Panc1 (cell line): ENCODE data around the gene EMP2. TPM values are rescaled to one million over a fixed set of nuclear protein-coding genes. Genes with fewer than 3 reads are reported as not detected.

Experiments used
- ATAC-seq: fragments of 200-7000 bp; cut with Tn5 transposase; 2 replicates; pipeline ENCODE4 v1.9.1; 2020; ENCODE audit warnings: mild to moderate bottlenecking, moderate library complexity
- BruUV-seq: library from RNA; stranded (reverse); fragments of 400-500 nt; replicated peaks from 2 replicates; lab custom pipeline; 2021; lab: Mats Ljungman, UMichigan
- CTCF ChIA-PET: fragments of 300-600 bp; sonication (Branson Sonifier 250); formaldehyde crosslinking; loops from one replicate; lab custom pipeline; 2022; ENCODE audit warnings: antibody characterized with exemption; lab: Charles Lee
- POLR2A ChIA-PET: fragments of 300-600 bp; sonication (Branson Sonifier 250); formaldehyde crosslinking; loops from one replicate; lab custom pipeline; 2022; ENCODE audit warnings: antibody characterized with exemption; lab: Charles Lee
- DNase-seq: peaks from one replicate; pipeline ENCODE4 v3.0.0-alpha.2; 2010; ENCODE audit warnings: low read depth, low spot score
- H3K27ac ChIP-seq: 2 replicates; pipeline ENCODE4 v1.5.1; 2011; ENCODE audit warnings: mild to moderate bottlenecking, low read length, inconsistent platforms
- H3K27me3 ChIP-seq: fragments of 200-500 bp; sonication (Bioruptor generic); 2 replicates; pipeline ENCODE4 v1.6.0; 2014; ENCODE audit warnings: low read length, inconsistent platforms; ENCODE audit not compliant: control insufficient read depth, insufficient read depth
- H3K36me3 ChIP-seq: fragments of 200-500 bp; sonication (Bioruptor generic); 2 replicates; pipeline ENCODE4 v1.5.1; 2014; ENCODE audit warnings: inconsistent platforms, mild to moderate bottlenecking, low read length, moderate library complexity; ENCODE audit not compliant: control insufficient read depth, insufficient read depth
- H3K4me1 ChIP-seq: 2 replicates; pipeline ENCODE4 v1.5.1; 2011; ENCODE audit warnings: inconsistent platforms, mild to moderate bottlenecking, low read length, moderate library complexity; ENCODE audit not compliant: control insufficient read depth, insufficient read depth
- H3K4me3 ChIP-seq, 2 experiments: 2 replicates each; pipeline ENCODE4 v1.5.1; 2011 to 2012; ENCODE audit warnings: low read depth in 2 of 2, low read length in 2 of 2, mild to moderate bottlenecking in 2 of 2, inconsistent platforms in 1 of 2, moderate library complexity in 1 of 2
- H3K9me3 ChIP-seq: fragments of 200-500 bp; sonication (Bioruptor generic); 2 replicates; pipeline ENCODE4 v1.5.1; 2014; ENCODE audit warnings: low read depth, mild to moderate bottlenecking, inconsistent platforms, low read length, moderate library complexity; ENCODE audit not compliant: control insufficient read depth, insufficient read depth
- CTCF ChIP-seq: fragments of 450-650 bp; IDR thresholded peaks from 2 replicates; pipeline ENCODE4 v1.5.1; 2017; ENCODE audit warnings: mild to moderate bottlenecking
- POLR2AphosphoS5 ChIP-seq: IDR thresholded peaks from 2 replicates; pipeline ENCODE4 v1.6.1; 2012; ENCODE audit warnings: mild to moderate bottlenecking, low read depth, low read length, moderate library complexity
- REST ChIP-seq, 2 experiments: IDR thresholded peaks; 2 replicates each; pipeline ENCODE4 v1.6.1; 2011 to 2012; ENCODE audit warnings: low read depth in 2 of 2, control low read depth in 1 of 2, low read length in 1 of 2, mild to moderate bottlenecking in 1 of 2, moderate library complexity in 1 of 2; ENCODE audit not compliant: insufficient read depth in 1 of 2
- SIN3A ChIP-seq: IDR thresholded peaks from 2 replicates; pipeline ENCODE4 v1.6.1; 2012; ENCODE audit warnings: low read depth, mild to moderate bottlenecking, low read length, moderate library complexity, borderline replicate concordance; ENCODE audit not compliant: insufficient read depth
- TCF7L2 ChIP-seq: IDR thresholded peaks from 2 replicates; pipeline ENCODE4 v1.6.1; 2011; ENCODE audit warnings: mild to moderate bottlenecking, low read depth, low read length, inconsistent platforms
- in situ Hi-C: cut with HindIII; loops from 2 replicates; pipeline ENCODE4 v1.10.0; 2016; ENCODE audit warnings: low sequenced_read_pairs, low pct_unique_long_range_greater_than_20kb
- intact Hi-C: fragments of 100-400 bp; cut with micrococcal nuclease; formaldehyde crosslinking; loops from one replicate; pipeline ENCODE4 v1.10.0; 2022; ENCODE audit not compliant: unreplicated experiment
- total RNA-seq: library from RNA; stranded (reverse); gene quantifications from one replicate; pipeline ENCODE4 v1.2.1, GENCODE V29; 2021; ENCODE audit not compliant: unreplicated experiment

Gene EMP2
- total RNA-seq, 1 experiment from 2014 or later = 13.8 TPM

GRCh38 chr16:10556236-10556635 lies 24.2 kb downstream of the EMP2 start:
- ATAC-seq (no peak), DNase-seq (no peak)
- no TSS peak for BruUV-seq
- CTCF ChIA-PET = no interaction called here
- Histone ChIP-seq H3K27me3 (no peaks in the 10 kb centered on the region), H3K9me3 (no peaks in the 10 kb centered on the region), H3K4me3 (no peak overlapping the region), H3K36me3 (no peaks in the 10 kb centered on the region), H3K4me1 (peaks cover 6% of the 10 kb centered on the region; the same call in 1 of the 2 replicates), H3K27ac (no peak overlapping the region)
- POLR2A ChIA-PET = no interaction called here
- intact Hi-C loops (no loop called here), in situ Hi-C loops (no loop called here)
- TF ChIP-seq POLR2AphosphoS5 = no peak
- no peak for TF ChIP-seq REST (IDR thresholded peaks at IDR 0.05; ENCODE audit: insufficient read depth in 1 of 2, low read depth in 2 of 2, low read length in 1 of 2)
- no peak for TF ChIP-seq CTCF
- TF ChIP-seq SIN3A = no peak
- no peak for TF ChIP-seq TCF7L2

DNA sequence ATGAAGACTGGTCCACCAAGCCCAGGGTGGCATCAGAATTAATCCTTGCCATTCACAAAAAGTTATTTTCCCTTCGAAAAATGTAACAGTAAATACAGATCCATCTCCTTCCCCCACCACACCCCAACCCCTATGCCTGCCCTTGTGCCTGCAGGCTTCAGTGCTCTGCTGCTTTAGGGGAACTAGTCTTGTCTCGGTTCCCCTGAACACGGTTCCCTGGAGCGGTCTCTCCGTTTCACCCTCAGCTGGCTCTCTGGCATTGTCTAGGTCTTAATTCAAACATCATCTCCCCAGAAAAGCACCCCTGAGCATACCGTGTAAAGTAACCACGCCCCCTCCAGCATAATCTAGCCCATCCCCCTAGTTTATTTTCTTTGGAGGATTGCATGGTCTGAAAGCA lies 25.8 kb downstream of the EMP2 start:
- ChIA-PET CTCF (no interaction called here), POLR2A (no interaction called here)
- ATAC-seq (no peak), DNase-seq (no peak)
- H3K4me3 ChIP-seq = no peak overlapping the region
- no peak for TF ChIP-seq CTCF
- TF ChIP-seq TCF7L2 = no peak
- no peak for TF ChIP-seq POLR2AphosphoS5
- no peak for TF ChIP-seq REST (IDR thresholded peaks at IDR 0.05; ENCODE audit: insufficient read depth in 1 of 2, low read depth in 2 of 2, low read length in 1 of 2)
- no peak for TF ChIP-seq SIN3A
- peaks cover 6% of the 10 kb centered on the region; the same call in 1 of the 2 replicates for H3K4me1 ChIP-seq
- in situ Hi-C loops = no loop called here
- H3K27ac ChIP-seq = no peak overlapping the region
- no peaks in the 10 kb centered on the region for H3K27me3 ChIP-seq
- intact Hi-C loops = no loop called here
- BruUV-seq = no TSS peak
- H3K36me3 ChIP-seq = no peaks in the 10 kb centered on the region
- H3K9me3 ChIP-seq = no peaks in the 10 kb centered on the region
